Activated CD4-positive, alpha-beta memory T cell treated with anti-CD3 and anti-CD28 coated beads for 36 hours (primary cell): Measurements from ENCODE around the gene ABCC11. TPM values are rescaled to one million over a fixed set of nuclear protein-coding genes. Genes with fewer than 3 reads are reported as not detected.

ENCODE experiments used
- CTCF ChIA-PET: fragments of 350-600 bp; sonication (Branson Sonifier 250); formaldehyde crosslinking; loops from one replicate; lab custom pipeline; 2021; ENCODE audit warnings: antibody characterized with exemption, inconsistent platforms; lab: Charles Lee
- POLR2A ChIA-PET: fragments of 350-600 bp; sonication (Branson Sonifier 250); formaldehyde crosslinking; loops from one replicate; lab custom pipeline; 2021; ENCODE audit warnings: antibody characterized with exemption; lab: Charles Lee
- DNase-seq: peaks from one replicate; pipeline ENCODE4 v3.0.0-alpha.2; 2020
- H3K27ac Mint-ChIP-seq: one replicate; pipeline ENCODE4 v1.8.0; 2021; ENCODE audit warnings: mixed read lengths
- H3K27me3 Mint-ChIP-seq: one replicate; pipeline ENCODE4 v1.8.0; 2021; ENCODE audit warnings: mixed read lengths
- H3K36me3 Mint-ChIP-seq: one replicate; pipeline ENCODE4 v1.8.0; 2021; ENCODE audit warnings: mixed read lengths
- H3K4me1 Mint-ChIP-seq: one replicate; pipeline ENCODE4 v1.8.0; 2021; ENCODE audit warnings: low read depth, mixed read lengths
- H3K4me3 Mint-ChIP-seq: one replicate; pipeline ENCODE4 v1.8.0; 2021; ENCODE audit warnings: mild to moderate bottlenecking, mixed read lengths
- H3K9me3 Mint-ChIP-seq: one replicate; pipeline ENCODE4 v1.8.0; 2021; ENCODE audit warnings: mixed read lengths
- intact Hi-C: fragments of 100-400 bp; cut with micrococcal nuclease; formaldehyde crosslinking; loops from one replicate; pipeline ENCODE4 v1.15.1; 2023
- total RNA-seq, 2 experiments: library from RNA; stranded (reverse); gene quantifications; one replicate each; pipeline ENCODE4 v1.2.3, GENCODE V29; 2021

Gene ABCC11
- total RNA-seq = under 1 TPM; 0.15 to 0.33 TPM

GRCh38 chr16:48247311-48247710 is at the start of gene ABCC11:
ABCC11 (minus strand) TSS chr16:48247539; CDS start chr16:48231921, 15,618 bp downstream.
- ChIA-PET POLR2A (no interaction called here), CTCF (interaction anchor here (1.6 kb wide), 1 partner anchor 376 kb away, joined by 5 read pairs; no protein-coding TSS in a partner anchor)
- Mint-ChIP-seq H3K36me3 (no peaks in the 10 kb centered on the region), H3K4me1 (peaks cover 42% of the 10 kb centered on the region), H3K27me3 (no peaks in the 10 kb centered on the region), H3K9me3 (peaks cover 3% of the 10 kb centered on the region), H3K4me3 (no peak within 1 kb of the TSS), H3K27ac (no peak within 1 kb of the TSS)
- intact Hi-C loops = no loop called here
- DNase-seq = no peak

- peaks cover 32% of the 10 kb centered on the region for H3K36me3 Mint-ChIP-seq
- no peak for DNase-seq
- ChIA-PET POLR2A (interaction anchor here (0.5 kb wide), 1 partner anchor 1521 kb away, joined by 3 read pairs; no protein-coding TSS in a partner anchor), CTCF (no interaction called here)
- no peak overlapping the region for H3K4me3 Mint-ChIP-seq
- intact Hi-C loops = no loop called here
- no peaks in the 10 kb centered on the region for H3K9me3 Mint-ChIP-seq
- H3K27ac Mint-ChIP-seq = no peak overlapping the region
- no peaks in the 10 kb centered on the region for H3K27me3 Mint-ChIP-seq
- peaks cover 2% of the 10 kb centered on the region for H3K4me1 Mint-ChIP-seq
These were observed 48.3 kb upstream of the ABCC11 start for GRCh38 chr16:48295488-48296281.

- intact Hi-C loops = no loop called here
- ChIA-PET POLR2A (no interaction called here), CTCF (no interaction called here)
- no peak for DNase-seq
- H3K27me3 Mint-ChIP-seq = no peaks in the 10 kb centered on the region
- H3K4me1 Mint-ChIP-seq = no peaks in the 10 kb centered on the region
- H3K4me3 Mint-ChIP-seq = no peak overlapping the region
- no peaks in the 10 kb centered on the region for H3K9me3 Mint-ChIP-seq
- no peak overlapping the region for H3K27ac Mint-ChIP-seq
- peaks cover 30% of the 10 kb centered on the region for H3K36me3 Mint-ChIP-seq
These were observed 47.4 kb upstream of the ABCC11 start for GRCh38 chr16:48294724-48295123.

GRCh38 chr16:48292452-48292851 is 45.1 kb upstream of the ABCC11 start:
- Mint-ChIP-seq H3K27ac (no peak overlapping the region), H3K4me1 (no peaks in the 10 kb centered on the region), H3K4me3 (no peak overlapping the region), H3K27me3 (no peaks in the 10 kb centered on the region), H3K9me3 (no peaks in the 10 kb centered on the region), H3K36me3 (peaks cover 29% of the 10 kb centered on the region)
- intact Hi-C loops = no loop called here
- CTCF ChIA-PET = interaction anchor here (1.2 kb wide), 1 partner anchor 9 kb away, joined by 3 read pairs; no protein-coding TSS in a partner anchor
- no peak for DNase-seq
- POLR2A ChIA-PET = no interaction called here

GRCh38 chr16:48291754-48292153 is 44.4 kb upstream of the ABCC11 start:
- CTCF ChIA-PET = interaction anchor here (1.2 kb wide), 1 partner anchor 9 kb away, joined by 3 read pairs; no protein-coding TSS in a partner anchor
- H3K27me3 Mint-ChIP-seq = no peaks in the 10 kb centered on the region
- H3K36me3 Mint-ChIP-seq = peaks cover 36% of the 10 kb centered on the region
- intact Hi-C loops = no loop called here
- no peak overlapping the region for H3K27ac Mint-ChIP-seq
- H3K4me3 Mint-ChIP-seq = no peak overlapping the region
- H3K9me3 Mint-ChIP-seq = peaks cover 6% of the 10 kb centered on the region
- POLR2A ChIA-PET = no interaction called here
- no peaks in the 10 kb centered on the region for H3K4me1 Mint-ChIP-seq
- DNase-seq = no peak

- ChIA-PET POLR2A (no interaction called here), CTCF (no interaction called here)
- peaks cover 10% of the 10 kb centered on the region for H3K9me3 Mint-ChIP-seq
- no peak overlapping the region for H3K4me3 Mint-ChIP-seq
- no peaks in the 10 kb centered on the region for H3K4me1 Mint-ChIP-seq
- H3K27me3 Mint-ChIP-seq = no peaks in the 10 kb centered on the region
- intact Hi-C loops = no loop called here
- DNase-seq = no peak
- peaks cover 39% of the 10 kb centered on the region for H3K36me3 Mint-ChIP-seq
- no peak overlapping the region for H3K27ac Mint-ChIP-seq
These were observed 44.0 kb upstream of the ABCC11 start for GRCh38 chr16:48291303-48291702.

GRCh38 chr16:48287239-48287638 is 39.9 kb upstream of the ABCC11 start:
- H3K36me3 Mint-ChIP-seq = peaks cover 58% of the 10 kb centered on the region
- DNase-seq = no peak
- H3K4me3 Mint-ChIP-seq = no peak overlapping the region
- H3K27me3 Mint-ChIP-seq = no peaks in the 10 kb centered on the region
- POLR2A ChIA-PET = interaction anchor here (0.6 kb wide), 1 partner anchor 10 kb away, joined by 3 read pairs; no protein-coding TSS in a partner anchor
- peaks cover 20% of the 10 kb centered on the region for H3K9me3 Mint-ChIP-seq
- intact Hi-C loops = no loop called here
- no peak overlapping the region for H3K27ac Mint-ChIP-seq
- CTCF ChIA-PET = no interaction called here
- peaks cover 5% of the 10 kb centered on the region for H3K4me1 Mint-ChIP-seq

GRCh38 chr16:48284772-48285409 is 37.6 kb upstream of the ABCC11 start:
- Mint-ChIP-seq H3K27ac (no peak overlapping the region), H3K36me3 (peaks cover 47% of the 10 kb centered on the region), H3K4me3 (no peak overlapping the region), H3K27me3 (no peaks in the 10 kb centered on the region), H3K4me1 (peaks cover 7% of the 10 kb centered on the region), H3K9me3 (peaks cover 20% of the 10 kb centered on the region)
- intact Hi-C loops = no loop called here
- no peak for DNase-seq
- POLR2A ChIA-PET = no interaction called here
- CTCF ChIA-PET = no interaction called here

GRCh38 chr16:48282636-48283263 is 35.4 kb upstream of the ABCC11 start:
- Mint-ChIP-seq H3K4me3 (no peak overlapping the region), H3K36me3 (peaks cover 54% of the 10 kb centered on the region), H3K4me1 (peaks cover 7% of the 10 kb centered on the region), H3K27me3 (no peaks in the 10 kb centered on the region), H3K27ac (no peak overlapping the region), H3K9me3 (peaks cover 20% of the 10 kb centered on the region)
- ChIA-PET CTCF (interaction anchor here (0.9 to 1.4 kb wide), 2 partner anchors 10 to 348 kb away, joined by 3 to 5 read pairs; no protein-coding TSS in a partner anchor), POLR2A (no interaction called here)
- intact Hi-C loops = no loop called here
- no peak for DNase-seq

GRCh38 chr16:48280546-48280945 is 33.2 kb upstream of the ABCC11 start:
- ChIA-PET CTCF (no interaction called here), POLR2A (no interaction called here)
- Mint-ChIP-seq H3K36me3 (peaks cover 41% of the 10 kb centered on the region), H3K4me1 (peaks cover 7% of the 10 kb centered on the region), H3K27ac (no peak overlapping the region), H3K27me3 (no peaks in the 10 kb centered on the region), H3K9me3 (peaks cover 6% of the 10 kb centered on the region), H3K4me3 (no peak overlapping the region)
- DNase-seq = no peak
- intact Hi-C loops = no loop called here

GRCh38 chr16:48279199-48279598 is 31.9 kb upstream of the ABCC11 start:
- Mint-ChIP-seq H3K27me3 (no peaks in the 10 kb centered on the region), H3K4me1 (peaks cover 2% of the 10 kb centered on the region), H3K36me3 (peaks cover 32% of the 10 kb centered on the region), H3K9me3 (no peaks in the 10 kb centered on the region), H3K27ac (no peak overlapping the region), H3K4me3 (no peak overlapping the region)
- ChIA-PET POLR2A (no interaction called here), CTCF (no interaction called here)
- no peak for DNase-seq
- intact Hi-C loops = no loop called here

GRCh38 chr16:48277158-48277557 is 29.8 kb upstream of the ABCC11 start:
- DNase-seq = no peak
- no peaks in the 10 kb centered on the region for H3K9me3 Mint-ChIP-seq
- ChIA-PET POLR2A (interaction anchor here (0.7 kb wide), 1 partner anchor 11 kb away, joined by 3 read pairs; no protein-coding TSS in a partner anchor), CTCF (no interaction called here)
- H3K27ac Mint-ChIP-seq = no peak overlapping the region
- H3K36me3 Mint-ChIP-seq = peaks cover 21% of the 10 kb centered on the region
- no peaks in the 10 kb centered on the region for H3K27me3 Mint-ChIP-seq
- intact Hi-C loops = no loop called here
- no peak overlapping the region for H3K4me3 Mint-ChIP-seq
- H3K4me1 Mint-ChIP-seq = peaks cover 2% of the 10 kb centered on the region
